Nephron (organoid): ENCODE data around the gene UBA6.

ENCODE experiments used
- H3K27ac Mint-ChIP-seq, 3 experiments: 2 replicates each; pipeline ENCODE4 v1.8.0; 2020; ENCODE audit warnings: mixed read lengths in 3 of 3, mild to moderate bottlenecking in 2 of 3, moderate library complexity in 1 of 3
- H3K27me3 Mint-ChIP-seq: 2 replicates; pipeline ENCODE4 v1.8.0; 2021; ENCODE audit warnings: low read depth, mild to moderate bottlenecking, moderate library complexity, mixed read lengths
- H3K36me3 Mint-ChIP-seq: 2 replicates; pipeline ENCODE4 v1.8.0; 2020; ENCODE audit warnings: low read depth, mixed read lengths
- H3K4me1 Mint-ChIP-seq: 2 replicates; pipeline ENCODE4 v1.8.0; 2020; ENCODE audit warnings: mixed read lengths
- H3K4me3 Mint-ChIP-seq, 3 experiments: 2 replicates each; pipeline ENCODE4 v1.8.0; 2020; ENCODE audit warnings: mild to moderate bottlenecking in 3 of 3, mixed read lengths in 3 of 3, moderate library complexity in 2 of 3
- H3K9me3 Mint-ChIP-seq: 2 replicates; pipeline ENCODE4 v1.8.0; 2020; ENCODE audit warnings: mixed read lengths
- TF ChIP-seq, protein P1 (sequence below), 3 experiments: fragments of 200-600 bp; sonication (generic); IDR thresholded peaks; one replicate each; pipeline ENCODE4 v1.5.0; 2021; ENCODE audit warnings: antibody characterized with exemption in 3 of 3; ENCODE audit not compliant: unreplicated experiment in 3 of 3

The UBA6 gene

DNA sequence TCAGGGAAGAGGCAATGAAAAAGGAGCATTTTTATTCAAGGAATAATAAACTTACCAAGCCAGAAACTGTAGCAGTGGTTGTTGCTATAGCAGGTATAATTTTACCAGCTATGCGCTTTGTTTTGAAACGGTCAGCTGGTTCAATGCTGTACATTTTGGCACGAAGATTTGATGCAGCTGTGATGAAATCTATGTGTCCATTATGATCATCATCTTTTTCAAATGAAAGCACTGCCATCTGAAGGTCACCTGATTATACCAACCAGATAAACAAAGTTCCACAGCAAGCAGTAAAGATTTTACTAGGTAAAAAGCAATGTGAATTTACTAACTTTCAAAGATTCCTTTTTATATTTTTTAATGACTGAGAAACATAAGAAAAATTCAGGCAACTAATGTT is 76.0 kb downstream of the UBA6 start:
- peaks cover 63% of the 10 kb centered on the region for H3K36me3 Mint-ChIP-seq
- H3K27me3 Mint-ChIP-seq: no peaks in the 10 kb centered on the region
- no peak overlapping the region for H3K4me3 Mint-ChIP-seq
- TF ChIP-seq, protein P1, sequence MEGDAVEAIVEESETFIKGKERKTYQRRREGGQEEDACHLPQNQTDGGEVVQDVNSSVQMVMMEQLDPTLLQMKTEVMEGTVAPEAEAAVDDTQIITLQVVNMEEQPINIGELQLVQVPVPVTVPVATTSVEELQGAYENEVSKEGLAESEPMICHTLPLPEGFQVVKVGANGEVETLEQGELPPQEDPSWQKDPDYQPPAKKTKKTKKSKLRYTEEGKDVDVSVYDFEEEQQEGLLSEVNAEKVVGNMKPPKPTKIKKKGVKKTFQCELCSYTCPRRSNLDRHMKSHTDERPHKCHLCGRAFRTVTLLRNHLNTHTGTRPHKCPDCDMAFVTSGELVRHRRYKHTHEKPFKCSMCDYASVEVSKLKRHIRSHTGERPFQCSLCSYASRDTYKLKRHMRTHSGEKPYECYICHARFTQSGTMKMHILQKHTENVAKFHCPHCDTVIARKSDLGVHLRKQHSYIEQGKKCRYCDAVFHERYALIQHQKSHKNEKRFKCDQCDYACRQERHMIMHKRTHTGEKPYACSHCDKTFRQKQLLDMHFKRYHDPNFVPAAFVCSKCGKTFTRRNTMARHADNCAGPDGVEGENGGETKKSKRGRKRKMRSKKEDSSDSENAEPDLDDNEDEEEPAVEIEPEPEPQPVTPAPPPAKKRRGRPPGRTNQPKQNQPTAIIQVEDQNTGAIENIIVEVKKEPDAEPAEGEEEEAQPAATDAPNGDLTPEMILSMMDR (IDR thresholded peaks at IDR 0.05; ENCODE audit: unreplicated experiment in 3 of 3): no peak
- H3K4me1 Mint-ChIP-seq: no peaks in the 10 kb centered on the region
- no peaks in the 10 kb centered on the region for H3K9me3 Mint-ChIP-seq
- no peak overlapping the region for H3K27ac Mint-ChIP-seq

DNA sequence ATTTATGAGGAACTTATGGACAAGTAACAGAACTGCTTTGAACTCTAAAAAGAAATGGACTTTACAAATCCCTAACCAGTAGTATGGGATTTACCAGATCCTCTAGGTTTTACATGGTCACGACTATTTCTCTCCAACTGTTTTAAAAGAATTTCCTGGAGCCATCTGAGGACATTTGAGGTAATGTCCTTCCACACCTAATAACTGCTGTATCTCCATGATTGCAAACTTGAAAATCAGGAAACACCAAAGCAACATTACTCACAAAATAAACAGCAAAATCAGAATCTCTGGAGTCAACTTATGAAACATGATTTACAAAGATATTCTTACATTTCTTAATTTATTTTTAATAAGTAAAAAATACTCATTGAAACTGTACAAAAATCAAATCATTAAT is 84.5 kb downstream of the UBA6 start:
- Mint-ChIP-seq H3K9me3 (peaks cover 21% of the 10 kb centered on the region), H3K4me1 (no peaks in the 10 kb centered on the region), H3K27me3 (no peaks in the 10 kb centered on the region), H3K4me3 (no peak overlapping the region), H3K27ac (no peak overlapping the region), H3K36me3 (peaks cover 73% of the 10 kb centered on the region)
- TF ChIP-seq, protein P1 (IDR thresholded peaks at IDR 0.05; ENCODE audit: unreplicated experiment in 3 of 3): no peak

DNA sequence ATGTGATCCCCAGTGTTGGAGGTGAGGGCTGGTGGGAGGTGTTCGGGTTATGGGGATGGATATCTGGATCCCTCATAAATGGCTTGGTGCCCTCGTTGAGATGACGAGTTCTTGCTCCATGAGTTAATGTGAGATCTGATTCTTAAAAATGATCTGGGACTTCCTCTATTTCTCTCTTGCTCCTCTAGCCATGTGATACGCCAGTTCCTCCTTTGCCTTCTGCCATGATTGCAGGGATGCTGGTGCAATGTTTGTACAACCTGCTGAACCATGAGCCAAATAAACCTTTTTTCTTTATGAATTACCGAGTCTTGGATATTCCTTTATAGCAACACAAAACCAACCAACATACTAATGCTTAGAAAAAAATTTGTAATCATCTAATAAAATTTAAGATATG is 85.8 kb downstream of the UBA6 start:
- H3K36me3 Mint-ChIP-seq: peaks cover 67% of the 10 kb centered on the region

DNA sequence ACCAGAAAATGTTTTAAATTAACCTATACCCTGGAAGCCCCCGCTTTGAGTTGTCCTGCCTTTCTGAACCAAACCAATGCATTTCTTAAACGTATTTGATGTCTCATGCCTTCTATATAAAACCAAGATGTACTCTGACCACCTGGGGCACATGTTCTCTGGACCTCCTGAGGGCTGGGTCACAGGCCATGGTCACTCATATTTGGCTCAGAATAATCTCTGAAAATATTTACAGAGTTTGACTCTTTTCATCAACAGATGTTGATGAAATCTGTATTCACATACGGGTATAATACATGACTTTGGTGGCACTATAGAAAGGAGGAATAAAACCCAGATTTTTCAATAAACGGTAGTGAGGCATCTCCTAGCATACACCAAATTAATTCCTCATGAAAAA is 86.8 kb downstream of the UBA6 start:
- H3K27ac Mint-ChIP-seq: no peak overlapping the region
- TF ChIP-seq, protein P1 (IDR thresholded peaks at IDR 0.05; ENCODE audit: unreplicated experiment in 3 of 3): no peak
- H3K4me1 Mint-ChIP-seq: no peaks in the 10 kb centered on the region
- peaks cover 30% of the 10 kb centered on the region for H3K9me3 Mint-ChIP-seq
- H3K27me3 Mint-ChIP-seq: no peaks in the 10 kb centered on the region
- H3K4me3 Mint-ChIP-seq: no peak overlapping the region
- H3K36me3 Mint-ChIP-seq: peaks cover 69% of the 10 kb centered on the region

More for the DNA sequence above, 85.8 kb downstream of the UBA6 start:
- H3K4me3 Mint-ChIP-seq: no peak overlapping the region
- TF ChIP-seq, protein P1 (IDR thresholded peaks at IDR 0.05; ENCODE audit: unreplicated experiment in 3 of 3): no peak
- H3K27me3 Mint-ChIP-seq: no peaks in the 10 kb centered on the region
- H3K4me1 Mint-ChIP-seq: no peaks in the 10 kb centered on the region
- peaks cover 26% of the 10 kb centered on the region for H3K9me3 Mint-ChIP-seq
- H3K27ac Mint-ChIP-seq: no peak overlapping the region

DNA sequence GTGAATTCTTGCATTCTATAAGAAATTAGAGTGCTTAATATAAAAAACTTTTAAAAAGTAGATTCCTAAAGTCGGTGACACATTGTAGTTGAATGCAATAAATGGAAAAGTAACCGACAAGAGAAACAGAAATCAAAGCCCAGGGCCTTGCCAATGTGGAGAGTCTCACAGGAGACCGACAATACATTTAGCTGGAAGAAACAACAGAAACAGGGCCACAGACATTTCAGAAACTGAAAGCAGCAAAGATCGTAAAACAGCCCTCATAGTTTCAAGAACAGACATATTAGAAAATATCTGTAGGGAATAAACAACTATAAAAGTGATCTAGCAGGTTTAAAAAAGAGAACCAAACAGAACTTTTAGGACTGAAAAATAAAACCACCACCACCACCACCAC is 92.9 kb downstream of the UBA6 start:
- no peak overlapping the region for H3K27ac Mint-ChIP-seq
- H3K4me3 Mint-ChIP-seq: no peak overlapping the region
- no peaks in the 10 kb centered on the region for H3K4me1 Mint-ChIP-seq
- peaks cover 26% of the 10 kb centered on the region for H3K36me3 Mint-ChIP-seq
- peaks cover 16% of the 10 kb centered on the region for H3K9me3 Mint-ChIP-seq
- TF ChIP-seq, protein P1 (IDR thresholded peaks at IDR 0.05; ENCODE audit: unreplicated experiment in 3 of 3): no peak
- no peaks in the 10 kb centered on the region for H3K27me3 Mint-ChIP-seq

DNA sequence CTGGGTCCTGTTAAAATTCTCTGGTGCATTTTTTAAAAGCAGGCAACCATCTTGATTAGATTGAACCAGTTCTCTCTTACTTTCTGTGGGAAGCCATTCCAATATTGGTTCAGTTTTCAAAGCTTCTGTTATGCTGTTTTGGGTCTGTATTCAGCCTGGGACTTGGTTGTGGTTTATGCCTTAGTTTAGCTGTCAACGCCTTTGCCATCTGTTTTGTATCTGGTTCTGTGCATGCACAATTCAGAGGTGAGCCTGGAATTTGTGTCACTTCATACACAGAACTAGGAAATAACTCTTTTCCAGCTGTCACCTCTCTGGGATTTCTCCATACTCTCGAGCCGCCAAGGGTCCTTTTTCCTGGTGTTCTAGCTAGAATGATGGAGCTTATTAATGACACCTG is 96.2 kb downstream of the UBA6 start:
- Mint-ChIP-seq H3K9me3 (peaks cover 11% of the 10 kb centered on the region), H3K36me3 (peaks cover 5% of the 10 kb centered on the region), H3K4me1 (no peaks in the 10 kb centered on the region), H3K4me3 (no peak overlapping the region), H3K27me3 (no peaks in the 10 kb centered on the region), H3K27ac (no peak overlapping the region)
- TF ChIP-seq, protein P1 (IDR thresholded peaks at IDR 0.05; ENCODE audit: unreplicated experiment in 3 of 3): no peak
